NK-92 (cell line): ENCODE data around the gene ACOT8.
"Not testable (repeated sequence)": the region's sequence is repeated elsewhere in the genome, so short reads cannot be mapped to it uniquely, and the experiment has no call there.

Source experiments
- DNase-seq: peaks from one replicate; lab custom pipeline; 2025; ENCODE audit not compliant: unreplicated experiment; lab: John Stamatoyannopoulos, UW

The ACOT8 gene

GRCh38 chr20:45888681-45889080 lies 31.5 kb upstream of the ACOT8 start:
- DNase-seq = no peak

- DNase-seq = no peak
Observed at GRCh38 chr20:45887346-45887715, 30.1 kb upstream of the ACOT8 start, which contains the start of gene SPATA25. TSS of gene SPATA25 (minus strand) at chr20:45887622. CDS start at chr20:45887590, 32 bp downstream.

GRCh38 chr20:45886590-45887345 lies 29.6 kb upstream of the ACOT8 start:
- no peak for DNase-seq

DNA sequence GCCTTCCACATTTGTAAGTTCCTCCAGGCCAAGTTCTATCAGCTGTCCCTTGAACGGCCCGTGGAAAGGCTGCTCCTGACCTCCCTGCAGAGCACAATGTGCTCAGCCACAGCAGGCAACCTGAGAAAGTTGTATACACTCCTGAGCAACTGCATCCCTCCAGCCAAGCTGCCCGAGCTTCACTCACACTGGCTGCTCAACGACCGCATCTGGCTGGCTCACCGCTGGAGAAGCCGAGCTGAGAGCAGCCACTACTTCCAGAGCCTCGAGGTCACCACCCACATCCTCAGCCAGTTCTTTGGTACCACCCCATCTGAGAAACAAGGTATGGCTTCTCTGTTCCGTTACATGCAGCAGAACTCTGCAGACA lies 25.9 kb upstream of the ACOT8 start:
- DNase-seq = no peak

- DNase-seq = no peak
Observed at GRCh38 chr20:45882469-45883099, 25.4 kb upstream of the ACOT8 start.

- peak; percentile 91 for DNase-seq
Observed at GRCh38 chr20:45880988-45881788, 24.0 kb upstream of the ACOT8 start, which contains the start of gene ZSWIM1. TSS of gene ZSWIM1 (plus strand) at chr20:45881227. CDS start at chr20:45882593, 1,366 bp downstream.

DNA sequence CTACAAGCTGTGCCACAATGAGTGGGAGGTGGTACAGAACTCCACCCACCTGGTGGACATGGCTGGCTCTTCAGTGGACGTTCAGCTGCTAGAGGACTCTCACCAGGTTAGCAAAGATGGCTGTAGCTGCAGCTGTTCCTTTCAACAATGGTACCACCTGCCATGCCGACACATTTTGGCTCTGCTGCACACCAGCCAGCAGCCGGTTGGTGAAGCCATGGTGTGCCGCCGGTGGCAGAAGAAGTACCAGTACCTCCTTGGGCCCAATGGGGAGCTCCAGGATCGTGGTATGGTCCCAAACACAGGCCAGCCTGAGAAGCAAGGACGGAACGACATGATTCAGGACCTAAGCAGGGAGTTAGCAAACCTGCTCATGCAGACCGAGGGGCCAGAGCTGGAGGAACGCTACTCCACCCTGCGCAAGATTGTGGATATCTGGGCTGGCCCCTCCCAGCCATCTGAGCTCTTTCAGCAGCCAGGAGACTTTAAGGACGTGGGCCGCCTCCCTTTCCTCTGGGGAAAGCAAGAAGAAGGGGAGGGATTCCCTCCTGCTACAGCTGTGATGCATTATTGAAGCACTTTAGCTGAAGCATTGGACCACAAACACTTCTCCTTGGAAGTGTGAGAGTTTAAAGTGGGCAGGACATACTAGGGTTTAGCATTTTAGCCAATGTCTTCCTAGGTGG lies 21.0 kb upstream of the ACOT8 start:
- no peak for DNase-seq

GRCh38 chr20:45874576-45874975 lies 17.4 kb upstream of the ACOT8 start:
- DNase-seq = no peak

DNA sequence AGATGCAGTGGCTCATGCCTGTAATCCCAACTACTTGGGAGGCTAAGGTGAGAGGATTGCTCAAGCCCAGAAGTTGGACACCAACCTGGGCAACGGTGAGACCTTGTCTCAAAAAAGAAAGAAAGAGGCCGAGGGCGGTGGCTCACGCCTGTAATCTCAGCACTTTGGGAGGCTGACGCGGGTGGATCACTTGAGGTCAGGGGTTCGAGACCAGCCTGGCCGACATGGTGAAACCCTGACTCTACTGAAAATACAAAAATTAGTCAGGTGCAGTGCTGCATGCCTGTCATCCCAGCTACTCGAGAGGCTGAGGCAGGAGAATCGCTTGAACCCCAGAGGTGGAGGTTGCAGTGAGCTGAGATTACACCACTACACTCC lies 16.9 kb upstream of the ACOT8 start:
- not testable (repeated sequence) for DNase-seq

DNA sequence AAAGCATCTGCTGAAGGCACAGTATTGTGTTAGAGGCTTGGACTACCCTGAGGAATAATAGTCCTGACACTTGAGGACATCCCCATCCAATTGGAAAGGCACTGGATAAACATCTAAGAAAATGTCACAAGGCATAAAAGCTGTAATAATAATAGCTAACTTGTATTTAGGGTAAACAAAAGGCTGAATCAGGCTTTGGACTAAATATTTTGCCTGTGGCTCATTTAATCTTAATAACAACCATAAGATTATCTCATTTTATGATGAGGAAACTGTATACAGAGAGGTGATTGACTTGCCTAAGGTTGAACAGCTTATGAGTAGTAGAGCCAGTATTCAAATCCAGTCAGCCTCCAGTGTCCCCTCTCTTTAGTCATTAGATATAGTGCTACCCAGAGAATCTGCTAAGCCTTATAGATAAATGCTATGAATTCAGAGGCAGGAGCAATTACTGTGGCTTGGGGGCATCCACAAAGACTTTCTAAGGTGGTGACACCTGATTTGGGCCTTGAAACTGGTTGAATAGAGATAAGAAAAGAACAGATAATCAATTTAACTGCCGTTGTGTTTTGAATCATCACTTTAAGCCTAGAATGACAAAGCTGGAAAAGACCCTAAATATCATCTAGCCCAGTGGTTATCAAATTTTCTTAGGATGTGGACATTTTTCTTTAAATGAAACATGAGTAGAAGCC lies 16.4 kb upstream of the ACOT8 start:
- no peak for DNase-seq

GRCh38 chr20:45872626-45873025 lies 15.4 kb upstream of the ACOT8 start:
- DNase-seq = no peak

DNA sequence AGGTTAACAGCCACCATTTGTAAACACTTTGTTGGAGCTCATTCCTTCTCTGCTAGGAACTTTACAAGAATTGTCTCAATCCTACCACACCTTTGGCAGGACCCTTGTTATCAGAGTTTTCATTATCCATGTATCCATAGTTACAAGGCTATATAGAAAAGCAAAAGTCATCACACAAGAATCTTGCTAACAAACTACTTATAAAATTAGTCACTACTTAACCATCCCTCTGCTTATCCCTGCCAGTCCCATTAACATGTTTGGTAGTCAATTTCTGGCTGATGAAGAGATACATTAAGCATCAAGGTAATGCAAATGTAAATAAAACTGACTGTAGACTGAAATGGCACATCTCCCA lies 10.6 kb upstream of the ACOT8 start:
- no peak for DNase-seq

- DNase-seq = no peak
Observed at GRCh38 chr20:45867136-45867818, 10.1 kb upstream of the ACOT8 start.

DNA sequence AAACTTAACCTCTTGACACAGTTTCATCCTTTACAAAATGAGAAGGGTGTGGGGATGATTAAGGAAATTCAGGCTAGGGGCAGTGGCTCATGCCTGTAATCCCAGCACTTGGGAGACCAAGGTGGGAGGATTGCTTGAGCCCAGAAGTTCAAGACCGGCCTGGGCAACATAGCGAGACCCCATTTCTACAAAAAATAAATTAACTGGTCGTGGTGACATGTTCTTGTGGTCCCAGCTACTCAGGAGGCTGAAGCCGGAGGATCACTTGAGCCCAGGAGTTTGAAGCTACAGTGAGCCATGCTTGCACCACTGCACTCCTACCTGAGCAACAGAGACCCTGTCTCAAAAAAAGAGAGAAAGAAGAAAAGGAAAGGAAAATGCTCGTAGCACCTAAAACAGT lies 9.3 kb upstream of the ACOT8 start:
- no peak for DNase-seq

DNA sequence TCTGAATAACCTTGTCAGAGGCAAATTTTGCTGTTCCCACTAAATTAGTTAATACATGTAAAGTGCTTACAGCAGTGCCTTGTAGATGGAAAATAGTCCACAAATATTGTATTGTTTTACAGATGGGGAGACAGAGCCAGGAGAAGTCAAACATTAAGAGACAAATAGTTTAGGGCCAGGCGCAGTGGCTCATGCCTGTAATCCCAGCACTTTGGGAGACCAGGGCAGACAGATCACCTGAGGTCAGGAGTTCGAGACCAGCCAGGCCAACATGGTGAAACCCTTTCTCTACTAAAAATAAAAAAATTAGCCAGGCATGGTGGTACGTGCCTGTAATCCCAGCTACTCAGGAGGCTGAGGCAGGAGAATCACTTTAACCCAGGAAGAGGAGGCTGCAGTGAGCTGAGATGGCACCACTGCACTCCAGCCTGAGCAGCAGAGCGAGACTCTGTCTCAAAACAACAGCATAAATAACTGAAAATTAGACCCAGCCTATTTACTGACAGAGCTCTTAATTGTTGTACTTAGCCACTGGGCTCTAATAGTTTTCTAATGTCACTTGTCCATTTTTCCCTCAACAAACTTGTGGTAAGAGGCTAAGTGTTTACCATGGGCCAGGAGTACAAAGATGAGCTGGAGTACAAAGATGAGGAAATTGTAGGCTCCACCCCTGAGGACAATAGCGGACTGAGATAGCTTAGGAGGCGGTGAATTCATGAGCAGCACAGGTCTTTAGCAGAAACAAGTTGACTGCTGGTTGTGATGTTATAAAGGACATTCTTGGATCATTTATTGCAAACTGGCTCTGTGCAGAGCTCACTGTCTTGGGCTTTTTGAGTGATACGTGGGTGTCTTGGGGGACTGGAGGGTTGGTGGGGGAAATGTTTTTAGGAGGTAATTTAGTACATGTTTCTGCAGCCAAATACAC lies 6.6 kb upstream of the ACOT8 start:
- DNase-seq = no peak

DNA sequence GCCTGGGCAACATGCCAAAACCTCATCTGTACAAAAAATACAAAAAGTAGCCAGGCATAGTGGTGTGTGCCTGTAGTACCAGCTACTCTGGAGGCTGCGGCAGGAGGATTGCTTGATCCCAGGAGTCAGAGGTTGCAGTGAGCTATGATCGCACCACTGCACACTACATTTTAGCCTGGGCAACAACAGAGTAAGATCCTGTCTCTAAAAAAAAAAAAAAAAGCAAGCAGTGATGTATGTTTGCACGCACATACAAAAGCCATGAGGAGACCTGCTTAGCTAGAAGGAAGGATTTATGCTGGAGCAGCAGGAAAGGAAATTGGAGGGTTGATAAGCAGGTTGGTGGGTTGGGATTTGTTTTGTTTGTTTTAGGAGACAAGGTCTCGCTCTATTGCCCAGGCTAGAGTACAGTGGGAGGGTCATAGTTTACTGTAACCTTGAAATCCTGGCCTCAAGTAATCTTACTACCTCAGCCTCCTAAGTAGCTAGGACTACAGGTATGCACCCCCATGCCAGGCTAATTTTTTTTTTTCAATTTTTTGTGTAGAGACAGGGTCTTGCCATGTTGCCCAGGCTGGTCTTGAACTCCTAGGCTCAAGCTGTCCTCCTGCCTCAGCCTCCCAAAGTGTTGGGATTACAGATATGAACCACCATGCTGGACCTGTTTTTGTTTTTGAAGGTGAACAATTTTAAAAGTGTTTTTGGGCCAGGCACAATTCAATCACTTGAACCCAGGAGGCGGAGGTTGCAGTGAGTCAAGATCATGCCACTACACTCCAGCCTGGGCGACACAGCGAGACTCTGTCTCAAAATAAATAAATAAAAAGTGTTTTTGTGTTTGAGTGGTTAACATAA lies 4.3 kb upstream of the ACOT8 start:
- no peak for DNase-seq

DNA sequence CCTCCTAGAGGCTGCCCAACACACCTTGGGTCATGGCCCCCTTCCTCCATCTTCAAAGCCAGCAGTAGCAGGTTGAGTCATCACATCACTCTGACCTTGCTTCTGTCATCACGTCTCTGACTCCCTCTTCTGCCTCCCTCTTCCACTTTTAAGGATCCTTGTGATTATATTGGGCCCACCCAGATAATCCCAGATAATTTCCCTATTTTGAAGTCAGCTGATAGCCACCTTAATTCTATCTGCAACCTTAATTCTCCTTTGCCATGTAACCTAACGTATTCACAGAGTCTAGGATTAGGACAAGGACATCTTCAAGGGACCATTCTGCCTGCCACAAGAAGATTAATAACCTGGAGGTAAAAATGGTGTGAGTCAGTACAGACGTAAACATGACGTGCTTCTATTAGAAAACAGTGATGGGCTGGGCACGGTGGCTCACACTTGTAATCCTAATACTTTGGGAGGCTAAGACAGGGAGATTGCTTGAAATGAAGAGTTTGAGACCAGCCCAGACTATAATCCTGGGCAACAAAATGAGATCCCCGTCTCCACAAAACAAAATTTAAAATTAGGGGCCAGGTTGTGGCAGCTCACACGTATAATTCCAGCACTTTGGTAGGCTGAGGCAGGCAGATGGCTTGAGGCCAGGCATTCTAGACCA lies 3.5 kb upstream of the ACOT8 start:
- DNase-seq = no peak

- no peak for DNase-seq
Observed at GRCh38 chr20:45859916-45860315, 2.7 kb upstream of the ACOT8 start.
